Heart left ventricle (tissue), 16 donors: ENCODE data around the gene LRBA. TPM values are rescaled to one million over a fixed set of nuclear protein-coding genes. Genes with fewer than 3 reads are reported as not detected.

Source experiments
- ATAC-seq, 4 donors: fragments of 200-7000 bp; cut with Tn5 transposase; one replicate each; pipeline ENCODE4 v1.9.1; 2020 to 2022; ENCODE audit warnings: moderate library complexity in 4 of 4, mild to moderate bottlenecking in 3 of 4, moderate number of reproducible peaks in 1 of 4
- DNase-seq, 5 donors: peaks; one replicate each; pipeline ENCODE4 v3.0.0-alpha.2; 2020
- H3K27ac ChIP-seq, 12 donors: fragments of 200-600 bp; sonication (generic) in 4 of 12; one replicate each; pipeline versions ENCODE4 v1.5.0 to v1.8.0; 2016 to 2022; ENCODE audit warnings: mild to moderate bottlenecking in 2 of 12
- H3K27me3 ChIP-seq, 9 donors: fragments of 200-600 bp; sonication (generic) in 2 of 9; one replicate each; pipeline versions ENCODE4 v1.5.1 to v1.8.0; 2016 to 2022; ENCODE audit warnings: mild to moderate bottlenecking in 3 of 9
- H3K36me3 ChIP-seq, 9 donors: fragments of 200-600 bp; sonication (generic) in 2 of 9; one replicate each; pipeline versions ENCODE4 v1.5.0 to v1.8.0; 2018 to 2022; ENCODE audit warnings: mild to moderate bottlenecking in 2 of 9
- H3K4me1 ChIP-seq, 12 donors: fragments of 200-600 bp; sonication (generic) in 4 of 12; one replicate each; pipeline versions ENCODE4 v1.5.0 to v1.8.0; 2016 to 2022; ENCODE audit warnings: mild to moderate bottlenecking in 3 of 12
- H3K4me3 ChIP-seq, 12 donors: fragments of 200-600 bp; sonication (generic) in 4 of 12; one replicate each; pipeline versions ENCODE4 v1.5.0 to v1.8.0; 2017 to 2022; ENCODE audit warnings: mild to moderate bottlenecking in 9 of 12, moderate library complexity in 4 of 12
- H3K9me3 ChIP-seq, 12 donors: fragments of 200-600 bp; sonication (generic) in 4 of 12; one replicate each; pipeline versions ENCODE4 v1.5.0 to v1.8.0; 2016 to 2022; ENCODE audit warnings: mild to moderate bottlenecking in 1 of 12
- CTCF ChIP-seq, 12 donors: fragments of 200-600 bp; sonication (generic) in 4 of 12; IDR thresholded peaks; one replicate each; pipeline versions ENCODE4 v1.5.0 to v1.8.0; 2018 to 2022; ENCODE audit warnings: antibody characterized with exemption in 12 of 12, mild to moderate bottlenecking in 5 of 12
- POLR2A ChIP-seq, 2 donors: fragments of 450-650 bp; IDR thresholded peaks; one replicate each; pipeline ENCODE4 v1.6.1; 2017; ENCODE audit warnings: antibody characterized with exemption in 2 of 2, mild to moderate bottlenecking in 2 of 2, moderate library complexity in 2 of 2
- WGBS, 4 donors: extraction: QIAGEN DNeasy Blood & Tissue Kit in 2 of 4; methylation state at CpG; one replicate each; pipeline versions ENCODE4 v1.1.5 to v1.1.7; 2013 to 2018; 5-methylcytosine and 5-hydroxymethylcytosine counted together
- intact Hi-C, 10 donors: fragments of 100-400 bp; cut with DNase I; formaldehyde crosslinking; loops; one replicate each; pipeline versions ENCODE4 v1.11.1 to v1.14.2; 2022
- polyA plus RNA-seq, 2 donors: library from polyadenylated mRNA; stranded (reverse); fragments of 200-250 nt; gene quantifications; one replicate each; pipeline ENCODE4 v1.2.3, GENCODE V29; 2013
- total RNA-seq, 9 donors: library from RNA; depleted of rRNA in 2 of 9; stranded (reverse); fragments of >200 nt in 2 of 9; fragmentation: NEBNext Ultra II Directional in 3 of 9; extraction: Animal tissue kit (Norgen Biotek cat#: 25700) in 3 of 9; gene quantifications; one replicate each; pipeline versions ENCODE4 v1.1.0 to v1.2.4, GENCODE V29; 2016 to 2023
- donor health status: ischemic (EF 13 %, LVEDD 7.1; RV severe dilation, severe dysfunction).
- donor health status: healthy with polysubstance abuse.
- donor health status: DM: no; HTN: yes; CAD: no.
- donor health status: DM: no; HTN: no; CAD: no.
- donor health status: ischemic (EF 25% LVEDD 6.9; RV normal size, moderate dysfunction).
- donor health status: ischemic (EF 25% LVEDD 5.7; RV mildly dilated, moderate dysfunction).
- donor health status: healthy.
- donor health status: DM: yes; HTN: yes; CAD: no.
- donor health status: ischemic (EF 35%, LVEDD 5.7; RV mildly dilated, moderate dysfunction).
- donor health status: nonischemic (EF 11% LVEDD 7.7; RV severe dilation, severe dysfunction).
- donor health status: DM: yes; HTN: yes; CAD: no.
- donor health status: PGD.
- donor health status: ischemic (EF 29% LVEDD 5.4; RV normal size, mild dysfunction).
- donor health status: nonischemic (EF 23%, LVEDD 6.1; RV moderate dilation, normal function).

Gene LRBA
- total and polyA plus RNA-seq, 11 donors: 6.5 to 35.1 (median 22.6) TPM

- TF ChIP-seq POLR2A (IDR thresholded peaks at IDR 0.05): no peak
- no peak for TF ChIP-seq CTCF (IDR thresholded peaks at IDR 0.05)
- H3K27me3 ChIP-seq: no peaks in the 10 kb centered on the region
- ATAC-seq (no peak), DNase-seq (no peak)
- no peaks in the 10 kb centered on the region for H3K9me3 ChIP-seq
- no peak overlapping the region for H3K4me3 ChIP-seq
- no peaks in the 10 kb centered on the region for H3K36me3 ChIP-seq
- whole genome bisulfite sequencing, 4 donors: 82 to 90% (median 88%) methylated on average over 2 of the region's 2 CpGs
- intact Hi-C loops: no loop called here
- H3K27ac ChIP-seq: no peak overlapping the region
- no peaks in the 10 kb centered on the region for H3K4me1 ChIP-seq
These were observed 220.4 kb downstream of the LRBA start for GRCh38 chr4:150794706-150795105.

GRCh38 chr4:150789864-150790263, 225.2 kb downstream of the LRBA start:
- DNase-seq (no peak), ATAC-seq (no peak)
- TF ChIP-seq CTCF (IDR thresholded peaks at IDR 0.05) (no peak), POLR2A (IDR thresholded peaks at IDR 0.05) (no peak)
- no peaks in the 10 kb centered on the region for H3K27me3 ChIP-seq
- intact Hi-C loops: no loop called here
- H3K36me3 ChIP-seq: no peaks in the 10 kb centered on the region
- no peaks in the 10 kb centered on the region for H3K4me1 ChIP-seq
- H3K4me3 ChIP-seq: no peak overlapping the region
- no peaks in the 10 kb centered on the region for H3K9me3 ChIP-seq
- H3K27ac ChIP-seq: no peak overlapping the region

GRCh38 chr4:150784939-150785338, 230.1 kb downstream of the LRBA start:
- intact Hi-C loops: loop anchor here in 1 of 10 donors (5.0 kb wide), 1 partner anchor 63 kb away; no protein-coding TSS in a partner anchor
- Histone ChIP-seq H3K27me3 (no peaks in the 10 kb centered on the region), H3K4me3 (no peak overlapping the region), H3K27ac (no peak overlapping the region), H3K9me3 (no peaks in the 10 kb centered on the region), H3K36me3 (no peaks in the 10 kb centered on the region), H3K4me1 (peaks cover 0 to 10% (median 2%) of the 10 kb centered on the region in 12 donors)
- ATAC-seq (no peak), DNase-seq (no peak)
- 81 to 89% (median 83%) methylated on average over 8 of the region's 8 CpGs for WGBS, 4 donors
- TF ChIP-seq CTCF (IDR thresholded peaks at IDR 0.05) (no peak), POLR2A (IDR thresholded peaks at IDR 0.05) (no peak)

- intact Hi-C loops: loop anchor here in 1 of 10 donors (5.0 kb wide), 1 partner anchor 62 kb away; no protein-coding TSS in a partner anchor
- H3K36me3 ChIP-seq: no peaks in the 10 kb centered on the region
- no peak overlapping the region for H3K27ac ChIP-seq
- peaks cover 0 to 10% (median 2%) of the 10 kb centered on the region in 12 donors for H3K4me1 ChIP-seq
- no peaks in the 10 kb centered on the region for H3K27me3 ChIP-seq
- WGBS, 4 donors: 78 to 87% (median 82%) methylated on average over 4 of the region's 4 CpGs
- no peak for DNase-seq
- TF ChIP-seq CTCF (IDR thresholded peaks at IDR 0.05) (no peak), POLR2A (IDR thresholded peaks at IDR 0.05) (no peak)
- no peak for ATAC-seq
- H3K9me3 ChIP-seq: no peaks in the 10 kb centered on the region
- H3K4me3 ChIP-seq: no peak overlapping the region
These were observed 230.8 kb downstream of the LRBA start for GRCh38 chr4:150784305-150784704.
